GM12864 (cell line): Measurements from ENCODE around the gene TRMT6.

Experiments used
- DNase-seq: peaks from one replicate; pipeline ENCODE4 v3.0.0-alpha.2; 2011; ENCODE audit warnings: low read depth
- H3K4me3 ChIP-seq: 2 replicates; pipeline ENCODE4 v1.5.1; 2011; ENCODE audit warnings: mild to moderate bottlenecking, low read depth, low read length, control low read depth
- CTCF ChIP-seq: IDR thresholded peaks from 2 replicates; pipeline ENCODE4 v1.5.1; 2011; ENCODE audit warnings: low read depth, mild to moderate bottlenecking, moderate library complexity, low read length, control low read depth, inconsistent platforms; ENCODE audit errors: missing control alignments

TRMT6 gene

DNA sequence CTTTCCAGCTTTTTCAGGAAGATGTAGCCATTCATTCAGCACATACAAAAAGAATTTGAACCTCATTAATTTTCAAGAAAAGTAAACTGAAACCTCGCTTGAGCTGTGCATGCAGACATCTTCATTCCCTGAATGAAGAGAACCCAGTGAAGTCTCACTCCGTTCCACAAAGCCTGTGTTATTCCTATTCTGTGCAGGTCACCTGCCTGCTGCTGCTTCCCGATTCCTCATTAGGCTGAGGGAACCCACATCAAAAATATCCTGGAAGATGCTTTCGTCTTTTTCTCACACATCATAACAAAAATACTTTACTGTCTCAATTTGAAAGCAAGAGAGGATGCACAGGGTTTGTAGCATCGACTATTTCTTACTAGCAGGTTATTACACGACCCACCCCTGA is 40.1 kb downstream of the TRMT6 start:
- DNase-seq = no peak
- TF ChIP-seq CTCF = no peak
- no peak overlapping the region for H3K4me3 ChIP-seq

DNA sequence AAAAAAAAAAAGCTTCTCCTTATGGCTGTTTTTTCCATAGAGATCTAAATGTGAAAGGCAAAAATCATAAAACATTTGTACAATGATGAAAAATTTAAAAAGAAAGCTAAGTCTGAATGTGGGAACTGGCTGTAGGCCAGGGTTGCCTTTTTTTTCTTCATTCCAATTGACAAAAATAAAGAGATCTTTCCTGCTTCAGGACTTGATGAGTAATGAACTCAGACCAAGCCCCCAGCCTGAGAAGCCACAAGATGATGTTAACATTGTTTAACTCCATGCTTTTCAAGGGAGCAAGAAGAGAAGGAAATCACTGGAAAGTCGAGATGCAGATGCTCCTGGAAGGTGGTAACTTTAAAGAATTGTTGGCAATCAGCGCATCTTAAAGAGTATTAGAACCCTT is 41.4 kb downstream of the TRMT6 start:
- no peak for TF ChIP-seq CTCF
- no peak for DNase-seq
- H3K4me3 ChIP-seq = no peak overlapping the region

DNA sequence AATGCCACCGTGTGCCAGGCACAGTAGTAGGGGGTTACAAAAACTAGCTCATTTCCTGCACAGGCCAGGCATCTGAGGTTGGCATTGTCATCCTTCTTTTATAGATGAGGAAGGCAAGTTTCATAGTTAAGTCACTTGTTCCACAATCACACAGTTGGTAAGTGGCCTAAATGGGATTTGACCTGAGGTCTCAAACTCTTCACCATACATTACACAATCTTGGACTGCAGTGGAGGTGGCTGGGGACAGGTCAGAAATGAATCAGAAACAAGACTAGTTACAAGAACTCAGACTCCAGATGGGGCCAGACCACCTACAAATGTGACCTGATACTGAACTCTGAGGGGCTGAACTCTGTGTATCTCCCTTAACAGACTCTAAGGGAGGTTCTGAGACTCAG is 49.4 kb downstream of the TRMT6 start:
- TF ChIP-seq CTCF = no peak
- no peak for DNase-seq
- no peak overlapping the region for H3K4me3 ChIP-seq

DNA sequence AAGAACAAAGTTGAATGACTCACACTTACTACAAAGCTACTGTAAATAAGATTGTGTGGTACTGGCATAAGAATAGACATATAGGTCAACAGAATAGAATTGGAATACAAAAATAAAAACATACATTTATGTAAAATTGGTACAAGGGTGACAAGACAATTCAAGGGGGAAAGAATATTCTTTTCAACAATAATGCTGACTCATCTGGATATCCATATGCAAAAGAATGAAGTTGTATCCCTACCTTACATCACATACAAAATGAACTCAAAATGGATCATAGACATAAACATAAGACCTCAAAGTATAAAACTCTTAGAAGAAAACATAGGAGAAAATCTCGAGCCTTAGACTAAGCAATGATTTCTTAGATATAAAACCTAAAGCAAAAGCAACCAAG is 50.9 kb downstream of the TRMT6 start:
- no peak for DNase-seq
- TF ChIP-seq CTCF = no peak
- no peak overlapping the region for H3K4me3 ChIP-seq

DNA sequence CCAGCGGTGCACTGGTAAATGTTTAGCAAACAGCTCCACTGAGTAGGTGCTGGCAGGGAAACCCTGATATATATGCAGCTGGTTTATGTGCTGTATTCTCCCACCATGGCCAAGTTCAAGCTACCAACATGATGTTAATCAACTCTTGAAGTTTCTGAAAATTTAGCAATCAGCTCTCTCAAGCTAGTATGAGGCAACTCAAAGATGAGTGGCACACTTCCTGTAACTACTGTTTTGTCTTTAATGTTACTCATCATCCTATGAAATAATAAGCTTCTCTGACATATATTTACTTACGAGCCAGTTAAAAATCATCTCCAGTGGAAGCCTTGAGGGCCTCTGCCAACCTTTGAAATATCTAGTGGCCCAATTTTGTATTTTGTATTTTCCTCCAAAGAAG is 54.7 kb downstream of the TRMT6 start:
- no peak for DNase-seq
- H3K4me3 ChIP-seq = no peak overlapping the region
- TF ChIP-seq CTCF = no peak

DNA sequence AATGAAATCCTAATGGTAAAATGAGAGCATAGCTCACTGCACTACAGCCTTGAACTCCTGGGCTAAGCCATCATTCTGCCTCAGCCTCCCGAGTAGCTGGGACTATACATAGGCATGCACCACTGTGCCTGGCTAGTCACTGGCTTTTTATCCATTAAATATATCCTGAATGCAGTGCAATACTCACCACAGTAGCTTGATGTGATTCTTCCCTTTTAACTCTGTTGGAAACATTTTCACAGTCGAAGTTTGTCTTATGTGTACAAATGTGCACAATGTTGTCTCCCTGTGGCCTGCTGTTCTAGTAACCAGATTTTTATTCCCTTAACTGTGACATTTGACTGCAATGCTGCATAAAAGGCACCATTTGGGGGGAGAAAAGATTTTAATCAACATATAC is 56.7 kb downstream of the TRMT6 start:
- no peak for TF ChIP-seq CTCF
- H3K4me3 ChIP-seq = no peak overlapping the region
- no peak for DNase-seq

DNA sequence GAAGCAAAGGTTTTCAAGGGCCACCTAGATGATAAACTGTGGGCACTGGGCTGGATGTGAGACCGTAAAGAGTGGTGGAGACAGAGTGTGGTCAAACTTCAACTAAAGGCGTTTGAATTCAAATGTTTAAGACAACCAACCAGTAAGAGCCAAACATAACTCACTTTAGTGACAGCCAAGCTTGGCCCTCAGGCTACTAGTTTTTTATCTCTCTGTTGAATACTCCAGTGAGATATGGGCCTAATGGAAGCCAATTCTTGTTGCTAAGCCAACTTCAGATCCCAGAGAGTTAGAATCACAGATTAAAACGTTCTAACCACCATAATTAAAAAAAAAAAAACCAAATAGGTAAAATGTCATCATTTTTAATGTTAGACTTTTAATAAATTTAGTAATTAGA is 57.3 kb downstream of the TRMT6 start:
- no peak for DNase-seq
- no peak for TF ChIP-seq CTCF

More for the DNA sequence above, 57.3 kb downstream of the TRMT6 start:
- no peak overlapping the region for H3K4me3 ChIP-seq
